HG03520 (cell line): Measurements from ENCODE around the gene SLC38A8.

ENCODE experiments used
- ATAC-seq: cut with Tn5 transposase; IDR thresholded peaks from one replicate; pipeline ENCODE4 v1.9.1; 2021; ENCODE audit warnings: mild to moderate bottlenecking, moderate library complexity; ENCODE audit not compliant: unreplicated experiment

The SLC38A8 gene

DNA sequence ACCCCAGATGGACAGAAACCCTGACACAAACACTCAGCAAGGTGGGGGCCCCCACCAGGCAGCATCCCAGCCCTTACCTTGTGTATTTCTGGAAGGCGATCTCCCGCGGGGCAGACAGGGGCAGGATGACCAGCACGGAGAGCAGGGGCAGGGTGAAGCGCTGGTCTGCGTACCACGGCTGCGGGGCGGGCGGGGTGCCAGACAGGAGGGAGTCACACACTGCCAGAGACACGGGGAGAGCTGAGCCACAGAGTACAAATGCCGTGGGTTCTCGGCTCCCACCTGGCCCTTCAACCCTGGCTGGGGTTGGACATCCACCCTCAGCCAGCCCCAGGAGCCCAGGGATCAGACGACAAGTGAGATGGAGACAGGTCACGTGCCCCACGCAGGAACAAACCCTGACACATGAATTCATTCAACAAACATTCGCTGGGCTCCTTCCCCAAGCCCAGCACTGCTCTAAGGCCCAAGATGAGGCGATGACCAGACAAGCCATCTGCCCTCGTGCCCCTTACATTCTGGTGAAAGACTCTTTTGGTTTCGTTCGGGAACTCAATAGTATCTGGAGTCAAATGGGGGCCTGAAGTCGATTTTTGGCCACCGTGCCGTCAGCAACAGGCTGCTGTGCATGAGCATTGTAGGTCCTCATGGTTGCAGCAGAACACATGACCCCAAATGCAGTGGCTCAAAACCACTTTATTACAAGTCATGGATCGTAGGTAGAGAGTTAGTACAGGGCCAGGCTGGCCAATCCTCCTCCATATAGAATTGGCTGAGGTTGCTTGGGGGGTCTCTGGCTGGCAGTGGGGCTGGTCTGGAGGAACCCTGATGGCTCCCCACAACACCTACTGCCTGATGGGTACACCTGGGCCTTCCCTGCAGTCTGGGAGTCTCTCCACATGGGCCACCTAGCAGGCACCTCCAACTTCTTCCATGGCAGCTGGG, 9.1 kb downstream of the SLC38A8 start:
- ATAC-seq: no peak

DNA sequence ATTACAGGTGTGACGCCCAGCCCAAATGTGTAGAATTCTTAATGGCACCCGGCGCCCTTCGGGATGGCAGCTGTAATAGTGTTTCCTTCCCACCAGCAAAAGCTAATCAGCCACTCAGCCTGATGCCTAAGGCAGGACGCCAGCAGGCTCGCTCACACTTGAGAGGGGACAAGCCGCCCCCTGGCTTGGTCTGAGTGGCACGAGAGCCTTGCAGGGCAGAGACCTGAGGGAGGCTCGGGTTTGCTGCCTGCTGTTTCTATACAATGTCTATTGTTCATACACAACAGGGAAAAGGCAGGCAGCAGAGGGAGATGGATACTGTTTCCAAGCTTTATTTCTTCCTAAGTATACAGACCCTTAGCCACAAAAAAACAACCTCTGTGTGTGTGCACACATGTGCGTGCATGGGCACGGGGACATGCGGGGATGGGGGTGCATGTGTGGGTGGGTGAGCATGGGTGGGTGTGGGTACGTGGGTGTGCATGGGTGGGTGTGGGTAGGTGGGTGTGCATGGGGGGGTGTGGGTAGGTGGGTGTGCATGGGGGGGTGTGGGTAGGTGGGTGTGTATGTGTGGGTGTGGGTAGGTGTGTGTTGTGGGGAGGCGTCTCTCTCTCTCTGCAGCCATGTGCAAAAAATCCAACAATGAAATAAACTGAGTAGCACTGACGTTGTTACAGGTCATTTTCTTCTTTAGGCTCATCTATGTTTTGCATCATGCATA, 10.0 kb downstream of the SLC38A8 start:
- ATAC-seq: no peak

DNA sequence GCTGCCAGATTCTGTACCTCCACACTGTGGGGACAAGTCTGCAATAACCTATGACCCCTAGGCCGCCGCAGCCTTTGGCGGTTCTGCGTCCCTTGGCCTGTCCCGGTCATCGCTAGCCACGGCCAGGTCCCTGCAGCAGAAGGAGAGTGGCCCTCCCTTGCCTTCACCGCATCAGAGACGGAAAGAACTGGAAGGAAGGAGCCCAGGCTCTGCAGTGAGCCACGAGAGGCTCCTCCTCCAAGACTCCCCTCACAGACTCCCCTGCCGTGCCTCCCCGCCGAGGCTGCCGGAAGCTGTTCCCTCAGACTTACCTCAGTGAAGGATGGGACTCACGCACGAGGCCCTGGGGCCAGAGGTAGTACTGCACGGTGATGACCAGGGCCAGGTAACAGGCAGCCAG, 11.0 kb downstream of the SLC38A8 start:
- ATAC-seq: no peak

DNA sequence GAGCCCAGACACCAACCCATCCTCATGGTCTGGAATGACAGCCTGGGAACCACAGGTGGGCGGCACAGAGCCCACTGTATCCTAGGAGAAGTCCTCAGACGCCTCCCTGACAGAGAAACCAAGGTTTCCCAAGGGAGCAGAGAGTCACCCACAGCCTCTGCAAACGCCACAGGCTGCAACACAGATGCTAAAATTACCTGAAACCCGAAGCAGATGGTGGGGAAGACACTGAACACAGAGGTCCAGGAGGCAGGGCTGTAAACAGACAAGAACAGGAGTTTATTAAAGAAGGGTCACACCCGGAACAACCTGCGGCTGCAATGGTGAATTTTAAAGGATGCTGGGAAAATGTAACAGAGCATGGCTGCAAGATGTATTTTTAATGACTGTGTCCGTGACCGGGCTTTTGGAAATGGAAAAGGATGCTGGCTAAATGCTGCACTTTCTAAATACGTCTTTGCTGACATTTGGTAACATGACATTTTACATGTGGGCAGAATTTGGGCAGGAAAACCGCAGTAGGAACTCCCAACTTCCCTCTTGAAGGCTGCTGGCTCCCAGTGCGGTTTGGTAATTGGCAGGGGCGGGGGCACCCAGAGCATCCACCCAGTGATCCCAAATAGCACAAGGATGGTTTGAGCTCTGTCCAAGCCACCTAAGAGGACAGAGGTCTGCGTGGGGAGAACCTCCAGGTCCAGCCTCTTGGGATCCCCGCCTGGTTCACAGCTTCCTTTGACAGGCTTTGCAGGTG, 13.1 kb downstream of the SLC38A8 start:
- ATAC-seq: no peak

DNA sequence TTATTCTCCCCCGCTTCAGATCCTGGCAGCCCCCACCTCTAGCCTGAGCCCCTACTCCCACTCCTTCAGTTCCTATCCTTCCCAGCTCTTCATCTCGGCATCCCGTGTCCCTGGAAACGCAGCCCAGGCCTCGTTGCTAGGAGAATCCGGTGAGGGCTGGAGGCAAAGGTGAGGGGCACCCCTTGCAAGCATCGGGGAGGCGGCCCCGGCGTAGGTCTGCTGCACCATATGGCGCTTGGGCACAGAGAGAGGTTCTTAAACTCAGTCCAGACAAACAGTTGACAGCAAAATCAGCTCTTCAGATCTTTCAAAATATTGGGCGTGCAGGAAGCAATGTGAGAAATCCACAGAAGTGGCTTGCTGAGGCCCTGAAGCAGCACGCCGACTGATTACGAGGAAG, 15.0 kb downstream of the SLC38A8 start:
- no peak for ATAC-seq

DNA sequence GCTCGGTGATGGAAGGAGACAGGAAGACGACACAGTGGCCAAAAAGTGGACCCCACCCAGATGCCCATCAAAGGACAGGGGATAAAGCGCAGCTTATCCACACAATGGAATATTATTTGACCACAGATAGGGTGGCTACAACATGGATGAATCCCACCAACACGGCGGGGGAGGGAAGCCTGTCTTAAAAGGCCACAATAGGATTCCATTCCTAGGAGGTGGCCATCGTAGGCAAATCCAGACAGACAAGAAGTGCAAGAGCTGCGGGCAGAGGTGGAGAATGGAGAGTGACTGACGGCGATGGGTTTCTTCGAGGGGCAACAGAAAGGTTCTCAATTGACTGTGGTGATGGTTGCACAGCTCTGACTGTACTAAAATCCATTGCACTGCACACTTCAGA, 16.0 kb downstream of the SLC38A8 start:
- no peak for ATAC-seq

DNA sequence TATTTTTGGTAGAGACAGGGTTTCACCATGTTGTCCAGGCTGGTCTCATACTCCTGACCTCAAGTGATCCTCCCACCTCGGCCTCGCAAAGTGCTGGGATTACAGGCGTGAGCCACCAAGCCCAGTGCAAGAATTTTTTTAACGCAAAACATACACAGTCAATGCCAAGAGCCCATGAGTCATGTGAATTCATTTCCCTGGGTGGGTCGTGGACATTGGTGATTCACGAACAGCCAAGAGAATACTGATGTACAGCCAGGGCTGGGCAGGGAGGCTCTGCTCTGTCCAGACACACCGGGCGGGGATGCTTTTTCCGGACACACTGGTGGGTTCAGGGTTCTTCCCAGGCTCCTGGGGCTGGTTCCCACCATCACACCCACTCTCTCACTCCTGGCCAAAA, 17.7 kb downstream of the SLC38A8 start:
- ATAC-seq: no peak

DNA sequence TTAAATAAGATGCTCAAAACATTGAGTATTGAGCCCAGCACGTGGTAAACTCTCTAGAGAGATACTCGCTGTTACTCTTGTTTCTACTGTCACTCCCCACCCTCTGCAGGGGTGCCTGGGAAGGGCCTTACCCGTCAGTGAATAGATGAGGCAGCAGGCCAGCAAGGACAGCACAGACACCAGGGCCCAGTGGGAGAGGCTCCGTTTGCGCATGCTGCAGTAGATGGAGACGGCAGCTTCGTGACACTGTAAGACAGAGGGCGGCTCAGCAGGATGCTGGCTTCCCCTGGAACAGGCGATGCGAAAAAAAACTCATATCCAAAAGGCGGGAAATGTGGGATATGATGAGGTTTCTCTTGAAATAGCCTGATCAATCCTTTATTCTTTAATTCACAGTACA, 20.0 kb downstream of the SLC38A8 start:
- no peak for ATAC-seq

DNA sequence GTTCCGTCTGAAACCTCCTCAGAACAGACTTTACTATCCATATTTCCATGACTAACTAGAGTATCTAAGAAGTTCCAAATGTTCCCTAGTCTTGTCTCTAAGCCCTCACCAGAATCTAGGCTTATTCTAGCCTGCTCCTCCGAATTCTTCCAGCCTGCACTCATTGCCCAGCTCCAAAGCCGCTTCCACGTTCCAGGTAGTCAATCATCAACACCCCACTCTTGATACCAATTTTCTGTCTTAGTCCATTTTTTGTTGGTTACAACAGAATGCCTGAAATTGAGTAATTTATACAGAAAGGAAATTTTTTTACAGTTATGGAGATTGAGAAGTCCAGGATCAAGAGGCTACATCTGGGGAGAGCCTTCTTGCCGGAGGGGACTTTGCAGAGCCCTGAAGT, 21.1 kb downstream of the SLC38A8 start:
- no peak for ATAC-seq

DNA sequence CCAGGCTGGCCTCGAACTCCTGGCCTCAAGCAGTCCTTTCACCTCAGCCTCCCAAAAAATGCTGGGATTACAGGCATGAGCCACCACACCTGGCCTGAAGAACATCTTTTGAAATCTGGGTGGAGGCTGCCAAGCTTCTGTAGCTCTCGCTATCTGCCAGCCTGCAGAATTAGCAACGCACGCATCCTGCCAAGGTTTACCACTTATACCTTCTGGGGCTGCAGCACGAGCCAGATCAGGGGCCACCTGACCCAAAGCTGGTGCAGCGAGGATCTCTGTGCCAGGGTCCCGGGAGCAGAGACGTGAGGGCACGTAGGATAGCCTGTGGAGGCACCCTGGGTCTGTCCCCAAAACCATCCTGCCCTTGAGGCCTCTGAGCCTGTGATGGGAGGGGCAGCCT, 22.2 kb downstream of the SLC38A8 start:
- no peak for ATAC-seq

DNA sequence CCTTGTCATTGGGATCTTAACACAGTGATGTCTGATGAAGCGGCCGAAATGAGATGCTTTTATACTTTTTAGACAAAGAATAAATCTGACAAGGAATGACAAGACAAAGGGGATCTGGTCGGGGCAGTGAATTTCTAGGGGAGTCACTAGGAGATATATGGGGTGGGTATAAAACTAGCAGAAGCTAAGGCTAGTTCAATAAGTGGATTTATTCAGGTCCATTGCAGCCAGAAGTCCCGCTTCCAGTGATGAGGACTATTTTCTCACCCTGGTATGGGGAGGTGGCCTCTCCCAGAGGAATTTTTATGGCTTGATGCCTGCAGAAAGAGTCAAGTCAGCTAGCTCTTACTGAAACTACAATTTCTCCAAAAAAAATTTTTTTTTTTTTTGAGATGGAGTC, 23.9 kb downstream of the SLC38A8 start:
- ATAC-seq: no peak

DNA sequence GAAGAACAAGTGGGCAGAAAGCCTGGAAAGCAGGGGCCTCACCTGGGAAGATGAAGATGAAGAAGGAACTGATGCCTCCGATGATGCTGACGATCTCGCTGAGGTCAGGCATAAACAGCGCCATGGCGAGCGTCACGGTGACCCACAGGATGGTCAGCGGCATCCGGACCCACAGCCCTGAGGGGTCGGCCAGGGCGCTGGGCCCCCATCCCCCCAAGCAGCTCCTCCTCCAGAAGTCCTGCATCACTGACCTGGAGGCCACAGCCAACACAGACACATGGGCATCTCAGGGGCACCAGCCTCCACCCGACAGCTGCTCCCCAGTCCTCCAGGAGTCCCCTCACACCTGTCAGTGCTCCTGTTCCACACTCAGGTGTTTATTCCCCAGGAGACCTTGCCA, 26.1 kb downstream of the SLC38A8 start:
- ATAC-seq: no peak

DNA sequence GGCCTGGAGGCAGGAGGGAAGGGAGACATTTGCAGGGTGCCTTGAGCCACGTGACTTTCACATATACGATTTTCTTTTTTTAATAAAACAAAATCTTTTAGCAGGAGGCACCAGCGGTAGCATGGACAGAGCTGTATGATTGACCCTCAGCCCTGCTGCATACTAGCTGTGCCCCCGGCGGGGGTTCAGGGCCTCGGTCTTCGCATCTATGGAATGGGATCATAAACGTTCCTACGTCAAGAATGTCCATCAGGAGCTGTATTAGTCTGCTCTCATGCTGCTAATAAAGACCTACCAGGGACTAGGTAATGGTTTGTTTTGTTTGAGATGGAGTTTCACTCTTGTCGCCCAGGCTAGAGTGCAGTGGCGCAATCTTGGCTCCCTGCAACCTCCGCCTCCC, 27.2 kb downstream of the SLC38A8 start:
- no peak for ATAC-seq

DNA sequence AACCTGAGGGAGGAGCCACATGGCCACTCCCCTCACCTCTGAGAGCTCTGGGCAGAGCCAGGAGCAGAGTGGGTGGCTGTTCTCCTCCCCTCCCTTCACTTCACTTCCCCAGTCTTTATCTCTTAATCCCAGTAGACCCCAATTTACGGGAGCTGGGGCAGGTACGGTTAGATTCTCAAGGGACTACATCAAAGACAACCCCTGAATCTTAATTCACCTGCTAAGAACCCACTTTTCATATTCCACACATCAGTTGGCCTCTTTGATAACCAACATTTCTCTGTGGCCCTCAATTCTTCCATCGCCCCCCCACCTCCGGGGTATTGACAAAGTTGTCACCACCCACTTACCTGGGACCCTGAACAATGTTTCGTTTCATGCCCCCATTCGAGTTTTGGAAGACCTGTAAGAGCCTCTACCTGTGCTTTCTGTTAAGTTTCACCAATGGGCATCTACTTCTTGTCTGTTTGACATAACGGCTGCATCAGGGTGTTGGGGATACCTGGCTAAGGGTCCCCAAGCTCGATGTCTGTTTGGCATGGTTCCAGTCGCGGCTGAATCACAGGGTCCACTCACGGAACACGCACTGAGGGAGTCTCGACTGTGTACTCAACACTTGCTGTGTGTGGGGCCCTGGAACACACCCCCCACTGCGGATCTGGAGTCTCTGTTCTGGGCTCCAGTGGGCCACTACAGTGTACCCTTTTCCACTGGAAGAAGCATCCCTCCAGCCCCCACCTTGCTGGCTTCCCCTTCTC, 27.8 kb downstream of the SLC38A8 start:
- ATAC-seq: no peak

DNA sequence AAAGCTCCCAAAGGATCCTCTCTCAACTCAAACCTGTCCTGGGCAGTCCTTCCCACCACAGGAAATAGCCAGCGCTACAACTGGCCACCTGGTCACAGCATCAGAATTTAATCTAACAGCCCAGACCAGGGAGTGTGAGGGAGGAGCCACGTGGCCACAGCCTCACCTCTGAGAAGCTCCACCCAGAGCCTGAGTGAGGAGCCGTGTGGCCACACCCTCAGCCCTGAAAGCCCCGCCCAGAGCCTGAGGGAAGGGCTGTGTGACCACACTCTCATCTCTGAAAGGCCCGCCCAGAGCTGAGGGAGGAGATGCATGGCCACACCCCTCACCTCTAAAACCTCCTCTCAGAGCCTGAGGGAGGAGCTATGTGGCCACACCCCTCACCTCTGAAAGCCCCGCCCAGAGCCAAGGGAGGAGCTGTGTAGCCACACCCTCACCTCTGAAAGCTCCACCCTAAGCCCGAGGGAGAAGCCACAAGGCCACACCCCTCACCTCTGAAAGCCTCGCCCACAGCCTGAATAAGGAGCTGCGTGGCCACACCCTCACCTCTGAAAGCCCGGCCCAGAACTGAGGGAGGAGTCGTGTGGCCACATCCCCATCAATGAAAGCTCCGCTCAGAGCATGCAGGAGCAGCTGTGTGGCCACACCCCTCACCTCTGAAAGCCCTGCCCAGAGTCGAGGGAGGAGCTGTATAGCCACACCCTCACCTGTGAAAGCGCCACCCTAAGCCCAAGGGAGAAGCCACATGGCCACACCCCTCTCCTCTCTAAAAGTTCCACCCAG, 28.6 kb downstream of the SLC38A8 start:
- ATAC-seq: peak; percentile 81

DNA sequence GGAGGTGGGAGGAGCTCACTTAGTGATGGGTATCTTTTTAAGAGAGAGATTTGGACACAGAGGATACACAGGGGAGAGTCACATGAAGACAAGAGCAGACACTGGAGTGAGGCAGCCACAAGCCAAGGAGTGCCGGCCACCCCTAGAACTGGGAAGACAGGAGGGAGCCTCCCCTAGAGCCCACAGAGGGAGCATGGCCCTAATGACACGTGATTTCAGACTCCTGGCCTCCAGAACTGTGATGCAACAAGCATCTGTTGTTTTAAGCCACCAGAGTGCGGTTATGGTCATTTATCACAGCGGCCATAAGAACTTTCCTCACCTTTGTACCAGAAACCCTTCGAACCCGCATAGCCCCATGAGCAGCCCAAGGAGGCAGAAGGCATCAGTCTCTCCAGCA, 33.3 kb downstream of the SLC38A8 start:
- ATAC-seq: no peak

DNA sequence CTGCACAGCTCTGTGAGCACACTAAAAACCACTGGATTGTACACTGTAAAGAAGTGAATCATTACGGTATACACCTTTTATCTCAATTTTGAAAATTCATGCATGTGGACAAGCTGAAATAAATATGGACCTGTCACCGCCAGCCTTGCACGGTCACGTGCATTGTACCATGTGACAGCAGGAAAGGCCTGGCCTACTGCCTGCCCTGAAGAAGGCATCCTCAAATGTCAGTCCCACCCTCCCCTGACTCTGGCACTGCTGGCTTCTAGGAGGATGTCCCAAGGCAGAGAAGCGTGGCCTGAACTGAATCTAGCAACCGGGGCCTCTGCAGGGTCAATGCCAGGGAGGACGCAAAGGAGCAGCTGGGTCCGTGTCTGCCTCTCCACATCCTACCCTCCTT, 34.6 kb downstream of the SLC38A8 start:
- ATAC-seq: no peak

DNA sequence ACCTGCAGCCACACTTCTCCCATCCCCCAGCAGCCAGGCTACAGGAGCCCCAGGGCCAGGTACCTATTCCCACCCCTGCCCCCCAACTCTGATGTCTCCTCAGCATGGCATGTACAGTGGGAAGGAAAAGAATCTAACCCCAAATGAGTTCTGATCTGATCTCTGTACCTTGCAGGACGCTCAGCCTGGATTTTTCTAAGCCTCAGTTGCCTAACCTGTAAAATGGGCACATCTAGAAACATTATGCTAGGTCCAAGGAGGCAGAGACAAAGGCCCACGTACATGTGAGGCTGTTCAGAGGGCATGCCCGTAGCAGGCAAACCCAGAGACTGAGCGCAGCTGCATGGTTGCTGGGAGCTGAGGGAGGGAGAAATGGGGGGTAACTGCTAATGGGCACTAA, 35.1 kb downstream of the SLC38A8 start:
- no peak for ATAC-seq

DNA sequence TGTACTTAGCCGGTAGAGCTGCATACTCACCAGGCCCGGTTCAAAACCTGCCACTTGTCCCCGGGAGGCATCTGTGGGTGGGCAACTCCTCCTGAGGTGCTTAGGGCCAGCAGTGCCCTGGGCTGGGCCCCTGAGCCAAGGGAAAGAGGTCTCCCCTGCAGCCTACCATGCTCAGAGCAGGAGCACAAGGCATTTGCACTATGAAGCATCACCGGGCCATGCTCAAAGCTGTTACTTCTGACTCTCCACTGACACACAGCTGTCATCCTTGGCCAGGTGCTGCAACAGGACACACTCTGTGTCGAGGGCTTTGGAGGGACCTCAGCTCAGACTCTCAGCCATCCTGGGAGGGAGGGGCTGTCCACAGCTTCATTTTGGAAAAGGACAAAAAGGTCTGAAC, 37.2 kb downstream of the SLC38A8 start:
- ATAC-seq: no peak

DNA sequence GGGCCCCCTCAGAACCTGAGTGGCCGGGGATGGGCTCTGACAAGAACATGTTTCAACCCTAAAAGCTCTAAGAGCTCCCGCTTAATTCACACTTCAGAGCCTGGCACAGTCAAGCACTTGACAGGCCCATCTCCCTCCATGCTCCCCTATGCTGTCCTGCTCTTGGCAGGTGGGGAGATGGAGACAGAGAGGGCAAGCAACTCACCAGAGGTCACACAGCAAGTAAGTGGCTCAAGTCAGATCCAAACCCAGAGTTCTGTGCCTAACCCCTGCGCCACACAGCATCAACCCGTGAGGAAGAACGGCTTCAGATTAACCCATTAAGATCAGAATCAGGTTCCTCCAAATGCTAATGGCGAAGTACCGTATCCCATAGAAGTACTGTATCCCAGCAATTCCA, 38.2 kb downstream of the SLC38A8 start:
- no peak for ATAC-seq
